ENCODE data around the gene NXNL1. TPM values are rescaled to one million over a fixed set of nuclear protein-coding genes. Genes with fewer than 3 reads are reported as not detected.
"Not testable (repeated sequence)": the region's sequence is repeated elsewhere in the genome, so short reads cannot be mapped to it uniquely, and the experiment has no call there.

Gene NXNL1
- total and polyA plus RNA-seq, 2 donors, result not detected

DNA sequence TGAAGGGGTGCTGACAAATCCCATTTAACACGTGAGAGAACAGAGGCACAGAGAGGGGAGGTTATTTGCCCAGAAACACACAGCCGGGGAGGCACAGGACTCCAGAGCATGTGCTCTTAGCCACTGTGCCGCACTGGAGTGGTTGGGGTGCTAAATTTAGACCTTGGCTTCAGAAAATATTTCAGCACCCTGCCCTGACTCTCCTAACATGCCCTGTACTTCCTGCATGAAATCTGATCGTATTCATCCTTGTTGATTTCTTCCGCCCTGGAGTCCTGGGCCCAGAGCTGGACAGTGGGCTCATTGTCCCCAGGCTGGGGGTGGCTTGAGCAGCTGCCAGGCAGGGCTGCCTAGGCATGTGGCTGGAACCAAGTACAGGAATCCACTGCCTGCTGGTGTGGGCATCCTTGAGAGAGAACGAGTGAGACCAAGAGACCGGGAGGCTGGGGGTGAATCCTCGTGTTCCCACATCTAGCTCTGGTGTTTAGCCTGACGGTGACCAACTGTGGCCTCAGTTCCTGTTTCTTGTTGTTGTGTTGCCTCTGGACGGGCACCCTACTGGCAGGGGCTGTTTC is 14.9 kb upstream of the NXNL1 start:
- peaks cover 0 to 4% of the 10 kb centered on the region in 2 donors for H3K9me3 ChIP-seq (ENCODE audit: control insufficient read depth in 2 of 2, insufficient read depth in 1 of 2, low read length in 1 of 2)
- H3K27ac ChIP-seq (ENCODE audit: low read depth in 1 of 2, low read length in 1 of 2), result no peak overlapping the region
- WGBS, result 84% methylated on average over 10 of the region's 10 CpGs
- peaks cover 8 to 11% of the 10 kb centered on the region in 2 donors for H3K4me1 ChIP-seq (ENCODE audit: control insufficient read depth in 2 of 2, insufficient read depth in 2 of 2, low read length in 2 of 2)
- no peak overlapping the region for H3K4me3 ChIP-seq (ENCODE audit: low read length in 2 of 2)
- H3K27me3 ChIP-seq (ENCODE audit: control insufficient read depth in 2 of 2, insufficient read depth in 1 of 2, low read length in 1 of 2), result peaks cover 0 to 14% of the 10 kb centered on the region in 2 donors
- DNase-seq (ENCODE audit: low read depth in 6 of 9, low spot score in 9 of 9), result no peak
- no peaks in the 10 kb centered on the region for H3K36me3 ChIP-seq (ENCODE audit: control insufficient read depth in 2 of 2, insufficient read depth in 2 of 2, low read length in 1 of 2)

DNA sequence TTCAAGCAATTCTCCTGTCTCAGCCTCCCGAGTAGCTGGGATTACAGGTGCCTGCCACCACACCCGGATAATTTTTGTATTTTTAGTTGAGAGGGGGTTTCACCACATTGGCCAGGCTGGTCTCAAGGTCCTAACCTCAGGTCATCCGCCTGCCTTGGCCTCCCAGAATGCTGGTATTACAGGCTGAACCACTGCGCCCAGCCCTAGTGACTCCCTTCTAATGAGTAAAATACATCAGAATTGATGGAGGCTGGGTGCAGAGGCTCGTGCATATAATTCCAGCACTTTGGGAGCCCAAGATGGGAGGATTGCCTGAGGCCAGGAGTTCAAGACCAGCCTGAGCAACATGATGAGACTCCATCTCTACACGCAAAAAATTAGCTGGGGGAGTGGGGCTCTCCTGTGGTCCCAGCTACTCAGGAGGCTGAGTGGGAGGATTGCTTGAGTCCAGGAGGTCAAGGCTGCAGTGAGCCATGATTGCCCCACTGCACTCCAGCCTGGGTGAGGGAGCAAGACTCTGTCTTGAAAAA is 14.3 kb upstream of the NXNL1 start:
- DNase-seq (ENCODE audit: low read depth in 6 of 9, low spot score in 9 of 9); H3K27ac ChIP-seq (ENCODE audit: low read depth in 1 of 2, low read length in 1 of 2); H3K9me3 ChIP-seq (ENCODE audit: control insufficient read depth in 2 of 2, insufficient read depth in 1 of 2, low read length in 1 of 2); H3K36me3 ChIP-seq (ENCODE audit: control insufficient read depth in 2 of 2, insufficient read depth in 2 of 2, low read length in 1 of 2); H3K4me3 ChIP-seq (ENCODE audit: low read length in 2 of 2): not testable (repeated sequence)
- WGBS, result 79% methylated on average over 6 of the region's 6 CpGs
- peaks cover 0 to 18% of the 10 kb centered on the region in 2 donors for H3K27me3 ChIP-seq (ENCODE audit: control insufficient read depth in 2 of 2, insufficient read depth in 1 of 2, low read length in 1 of 2)
- peaks cover 8 to 14% of the 10 kb centered on the region in 2 donors for H3K4me1 ChIP-seq (ENCODE audit: control insufficient read depth in 2 of 2, insufficient read depth in 2 of 2, low read length in 2 of 2)

DNA sequence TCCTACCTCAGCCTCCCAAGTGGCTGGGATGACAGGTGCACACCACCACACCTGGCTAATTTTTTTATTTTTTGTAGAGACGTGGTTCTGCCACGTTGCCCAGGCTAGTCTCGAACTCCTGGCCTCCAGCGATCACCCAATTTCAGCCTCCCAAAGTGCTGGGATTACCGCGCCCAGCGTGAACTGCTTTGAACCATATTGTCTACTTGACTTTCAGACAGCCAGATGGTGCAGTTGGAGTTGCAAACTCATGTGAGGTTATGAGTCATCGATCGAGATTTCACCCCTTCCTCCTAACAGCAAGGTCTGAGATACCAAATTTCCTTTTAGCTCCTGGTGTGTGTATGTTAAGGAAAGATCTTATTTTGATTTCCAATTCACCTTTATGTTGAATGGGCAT is 12.3 kb upstream of the NXNL1 start:
- Histone ChIP-seq H3K4me1 (ENCODE audit: control insufficient read depth in 2 of 2, insufficient read depth in 2 of 2, low read length in 2 of 2) (peaks cover 12 to 29% of the 10 kb centered on the region in 2 donors), H3K27ac (ENCODE audit: low read depth in 1 of 2, low read length in 1 of 2) (no peak overlapping the region)

DNA sequence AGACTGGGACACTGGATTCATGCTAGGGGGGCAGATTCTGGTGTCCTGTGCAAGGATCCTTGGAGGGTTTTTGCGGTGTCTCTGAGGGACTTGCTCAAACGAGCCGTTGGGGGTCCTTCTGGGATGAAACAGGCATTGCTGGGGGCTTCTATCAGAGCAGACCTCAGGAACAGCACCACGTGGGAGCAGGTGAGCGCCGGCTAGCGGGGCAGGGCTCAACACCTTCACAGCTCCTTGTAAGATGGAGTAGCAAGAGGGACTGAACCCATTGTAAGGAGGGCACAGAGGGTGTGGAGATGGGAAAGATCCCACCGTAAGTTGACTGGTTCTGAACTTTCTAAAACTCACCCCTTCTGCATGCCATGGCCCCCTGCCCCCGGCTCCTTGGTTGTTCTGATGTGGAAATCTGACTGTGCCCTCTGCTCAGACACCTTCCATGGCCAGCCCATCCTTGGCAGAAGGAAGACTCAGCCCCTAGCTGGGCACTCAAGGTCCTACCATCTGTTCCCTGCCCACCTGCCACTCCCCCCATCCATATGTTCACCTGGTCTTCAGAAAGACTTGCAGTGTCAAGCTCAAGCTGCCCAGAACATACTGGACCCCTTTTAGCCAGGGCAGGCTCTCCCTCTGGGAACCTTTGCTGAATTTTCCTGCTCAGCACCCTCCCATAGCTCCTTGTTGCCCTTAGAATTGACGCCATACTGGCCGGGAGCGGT is 10.8 kb upstream of the NXNL1 start:
- WGBS, result 73% methylated on average over 12 of the region's 12 CpGs
- H3K4me1 ChIP-seq (ENCODE audit: control insufficient read depth in 2 of 2, insufficient read depth in 2 of 2, low read length in 2 of 2), result peaks cover 12 to 29% of the 10 kb centered on the region in 2 donors
- no peak for DNase-seq (ENCODE audit: low read depth in 6 of 9, low spot score in 9 of 9)

More for the DNA sequence above, 12.3 kb upstream of the NXNL1 start:
- peaks cover 0 to 4% of the 10 kb centered on the region in 2 donors for H3K9me3 ChIP-seq (ENCODE audit: control insufficient read depth in 2 of 2, insufficient read depth in 1 of 2, low read length in 1 of 2)
- 78% methylated on average over 9 of the region's 9 CpGs for WGBS
- H3K36me3 ChIP-seq (ENCODE audit: control insufficient read depth in 2 of 2, insufficient read depth in 2 of 2, low read length in 1 of 2), result no peaks in the 10 kb centered on the region
- H3K27me3 ChIP-seq (ENCODE audit: control insufficient read depth in 2 of 2, insufficient read depth in 1 of 2, low read length in 1 of 2), result peaks cover 2 to 38% of the 10 kb centered on the region in 2 donors
- DNase-seq (ENCODE audit: low read depth in 6 of 9, low spot score in 9 of 9), result no peak
- H3K4me3 ChIP-seq (ENCODE audit: low read length in 2 of 2), result no peak overlapping the region

DNA sequence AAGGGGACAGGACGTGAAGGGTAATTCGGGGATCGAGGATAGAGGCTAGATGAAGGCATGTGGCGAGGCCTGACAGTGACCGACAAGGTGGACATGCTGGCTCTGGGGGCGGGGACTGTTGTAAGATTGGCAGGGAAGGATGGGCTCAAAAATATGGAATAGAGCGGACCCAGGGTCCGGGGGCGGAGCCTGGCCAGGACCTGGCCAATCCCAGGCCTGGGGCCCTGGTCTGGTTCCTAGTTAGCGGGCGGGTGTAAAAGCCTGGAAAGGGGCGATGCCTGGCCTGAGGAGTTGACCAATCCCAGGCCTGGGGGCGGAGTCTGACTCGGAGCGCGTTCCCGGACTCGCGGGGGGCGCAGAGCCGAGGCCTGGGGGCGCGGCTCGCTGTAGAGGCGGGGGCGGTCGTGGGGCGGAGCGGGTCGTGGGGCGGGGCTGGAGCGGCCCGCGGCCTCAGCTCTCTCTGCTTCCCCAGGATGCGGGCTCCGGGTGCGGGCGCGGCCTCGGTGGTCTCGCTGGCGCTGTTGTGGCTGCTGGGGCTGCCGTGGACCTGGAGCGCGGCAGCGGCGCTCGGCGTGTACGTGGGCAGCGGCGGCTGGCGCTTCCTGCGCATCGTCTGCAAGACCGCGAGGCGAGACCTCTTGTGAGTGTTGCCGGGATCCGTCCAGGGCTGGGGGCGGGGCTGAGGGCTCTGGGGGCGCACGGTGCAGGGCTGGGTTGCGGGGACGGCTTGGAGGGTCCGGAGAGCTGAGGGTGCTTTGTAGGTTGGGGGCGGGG is 9.5 kb upstream of the NXNL1 start, which contains the start of gene SLC27A1:
TSS of gene SLC27A1 (plus strand) at position 457 of the 774 bp plus-strand sequence. CDS start at position 474, 17 bp downstream.
- Histone ChIP-seq H3K9me3 (ENCODE audit: control insufficient read depth in 2 of 2, insufficient read depth in 1 of 2, low read length in 1 of 2) (peaks cover 0 to 4% of the 10 kb centered on the region in 2 donors), H3K36me3 (ENCODE audit: control insufficient read depth in 2 of 2, insufficient read depth in 2 of 2, low read length in 1 of 2) (no peaks in the 10 kb centered on the region), H3K27ac (ENCODE audit: low read depth in 1 of 2, low read length in 1 of 2) (peak within 1 kb of the TSS; percentile 68 to 81), H3K4me1 (ENCODE audit: control insufficient read depth in 2 of 2, insufficient read depth in 2 of 2, low read length in 2 of 2) (peaks cover 12 to 33% of the 10 kb centered on the region in 2 donors), H3K27me3 (ENCODE audit: control insufficient read depth in 2 of 2, insufficient read depth in 1 of 2, low read length in 1 of 2) (peaks cover 2 to 39% of the 10 kb centered on the region in 2 donors), H3K4me3 (ENCODE audit: low read length in 2 of 2) (peak within 1 kb of the TSS; percentile 56 to 58)
- peak; percentile 61 to 92 (median 81) for DNase-seq (ENCODE audit: low read depth in 6 of 9, low spot score in 9 of 9)
- WGBS, result under 1% methylated on average over 67 of the region's 67 CpGs

More for the DNA sequence above, 10.8 kb upstream of the NXNL1 start:
- peak overlapping the region in 1 of 2 donors; percentile 18 for H3K27ac ChIP-seq (ENCODE audit: low read depth in 1 of 2, low read length in 1 of 2)
- H3K4me3 ChIP-seq (ENCODE audit: low read length in 2 of 2), result peak overlapping the region in 1 of 2 donors; percentile 56
- peaks cover 0 to 4% of the 10 kb centered on the region in 2 donors for H3K9me3 ChIP-seq (ENCODE audit: control insufficient read depth in 2 of 2, insufficient read depth in 1 of 2, low read length in 1 of 2)
- no peaks in the 10 kb centered on the region for H3K36me3 ChIP-seq (ENCODE audit: control insufficient read depth in 2 of 2, insufficient read depth in 2 of 2, low read length in 1 of 2)
- peaks cover 2 to 38% of the 10 kb centered on the region in 2 donors for H3K27me3 ChIP-seq (ENCODE audit: control insufficient read depth in 2 of 2, insufficient read depth in 1 of 2, low read length in 1 of 2)

DNA sequence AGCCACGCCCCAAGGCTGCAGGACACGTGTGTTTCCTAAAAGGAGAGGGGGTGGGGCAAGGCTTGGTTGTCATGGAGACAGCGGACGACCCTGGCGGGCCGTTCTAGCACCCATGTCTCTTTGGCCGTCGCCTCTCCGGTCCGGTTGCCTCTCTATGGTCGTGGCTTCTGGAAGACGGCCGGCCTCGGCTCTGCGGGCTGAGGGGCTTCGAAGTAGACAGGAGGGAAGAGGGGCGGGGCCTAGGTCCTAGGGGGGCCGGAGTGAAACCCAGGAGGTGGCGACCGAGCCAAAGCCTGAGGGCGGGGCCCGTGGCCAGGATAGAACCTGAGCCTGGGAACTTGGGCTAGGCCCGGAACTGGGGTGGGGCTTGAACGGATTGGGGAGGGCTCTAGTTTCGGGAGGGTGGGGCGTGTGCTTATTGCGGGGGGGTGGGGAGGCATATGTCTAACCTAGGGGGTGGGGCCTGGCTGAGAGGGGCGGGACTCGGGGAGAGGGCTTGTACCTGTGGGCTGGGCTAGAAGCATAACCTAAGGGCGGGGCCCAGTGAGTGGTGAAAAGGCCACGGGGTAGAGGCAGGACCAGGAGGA is 8.8 kb upstream of the NXNL1 start:
- under 1% methylated on average over 31 of the region's 31 CpGs for WGBS
- H3K9me3 ChIP-seq (ENCODE audit: control insufficient read depth in 2 of 2, insufficient read depth in 1 of 2, low read length in 1 of 2), result peaks cover 0 to 4% of the 10 kb centered on the region in 2 donors
- peak overlapping the region; percentile 68 to 81 for H3K27ac ChIP-seq (ENCODE audit: low read depth in 1 of 2, low read length in 1 of 2)
- no peaks in the 10 kb centered on the region for H3K36me3 ChIP-seq (ENCODE audit: control insufficient read depth in 2 of 2, insufficient read depth in 2 of 2, low read length in 1 of 2)
- H3K4me1 ChIP-seq (ENCODE audit: control insufficient read depth in 2 of 2, insufficient read depth in 2 of 2, low read length in 2 of 2), result peaks cover 12 to 33% of the 10 kb centered on the region in 2 donors
- peaks cover 2 to 41% of the 10 kb centered on the region in 2 donors for H3K27me3 ChIP-seq (ENCODE audit: control insufficient read depth in 2 of 2, insufficient read depth in 1 of 2, low read length in 1 of 2)
- DNase-seq (ENCODE audit: low read depth in 6 of 9, low spot score in 9 of 9), result peak in 8 of 9 donors; percentile 56 to 90 (median 74)
- peak overlapping the region; percentile 56 to 58 for H3K4me3 ChIP-seq (ENCODE audit: low read length in 2 of 2)

DNA sequence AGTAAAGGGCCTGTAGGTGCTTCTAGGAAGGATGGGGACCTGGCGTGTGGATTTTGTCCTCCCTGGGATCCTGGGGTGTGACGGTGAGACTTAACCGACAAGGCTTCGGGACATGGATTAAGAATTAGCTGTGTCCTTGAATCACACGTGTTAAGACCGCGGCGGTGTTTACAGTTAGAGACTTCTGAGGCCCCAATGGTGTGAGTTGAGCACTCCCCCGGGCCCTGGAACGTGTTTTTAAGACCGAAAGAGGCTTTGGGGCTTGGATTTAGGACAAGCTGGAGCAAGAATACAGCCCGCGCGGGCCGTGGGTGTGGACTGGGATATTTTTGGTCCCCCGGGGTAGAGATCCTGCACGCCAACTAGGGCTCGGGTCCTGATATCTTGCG is 8.4 kb upstream of the NXNL1 start:
- WGBS, result 23% methylated on average over 19 of the region's 19 CpGs

DNA sequence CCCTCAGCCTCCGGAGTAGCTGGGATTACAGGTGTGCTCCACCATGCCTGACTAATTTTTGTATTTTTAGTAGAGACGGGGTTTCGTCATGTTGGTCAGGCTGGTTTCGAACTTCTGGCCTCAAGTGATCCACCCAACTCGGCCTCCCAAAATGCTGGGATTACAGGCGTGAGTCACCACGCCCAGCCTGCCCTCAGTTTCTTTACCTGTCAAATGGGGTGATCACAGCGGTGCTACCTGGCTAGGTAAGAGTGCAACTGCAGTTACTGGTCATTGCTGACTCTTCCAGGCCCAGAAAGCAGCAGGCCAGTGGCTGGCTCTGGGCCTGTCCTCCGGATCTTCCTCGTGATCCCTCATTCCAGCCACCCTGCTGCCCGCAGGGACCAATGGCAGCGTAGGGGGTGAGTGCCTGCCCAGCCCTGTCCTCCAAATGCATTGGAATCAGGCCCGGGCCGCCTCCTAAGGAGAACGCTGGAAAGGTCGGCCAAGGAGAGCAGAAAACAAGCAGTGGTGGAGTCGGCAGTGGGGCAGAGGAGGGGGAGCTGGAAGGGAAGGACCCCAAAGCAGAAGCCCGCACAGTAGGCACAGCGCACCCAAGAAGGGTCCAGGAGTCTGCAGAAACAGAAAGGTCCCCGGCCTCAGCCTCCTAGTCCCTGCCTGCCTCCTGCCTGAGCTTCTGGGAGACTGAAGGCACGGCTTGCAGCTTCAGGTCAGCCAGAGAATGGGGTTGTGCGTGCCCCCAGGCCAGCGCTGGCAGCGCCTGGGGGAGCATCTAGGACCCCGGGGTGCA is 7.8 kb upstream of the NXNL1 start:
- H3K27ac ChIP-seq (ENCODE audit: low read depth in 1 of 2, low read length in 1 of 2), result peak overlapping the region; percentile 55 to 68
- H3K4me3 ChIP-seq (ENCODE audit: low read length in 2 of 2), result peak overlapping the region in 1 of 2 donors; percentile 35
- H3K27me3 ChIP-seq (ENCODE audit: control insufficient read depth in 2 of 2, insufficient read depth in 1 of 2, low read length in 1 of 2), result peaks cover 2 to 41% of the 10 kb centered on the region in 2 donors
- 88% methylated on average over 25 of the region's 25 CpGs for WGBS
- peaks cover 12 to 33% of the 10 kb centered on the region in 2 donors for H3K4me1 ChIP-seq (ENCODE audit: control insufficient read depth in 2 of 2, insufficient read depth in 2 of 2, low read length in 2 of 2)
- peaks cover 0 to 4% of the 10 kb centered on the region in 2 donors for H3K9me3 ChIP-seq (ENCODE audit: control insufficient read depth in 2 of 2, insufficient read depth in 1 of 2, low read length in 1 of 2)
- no peaks in the 10 kb centered on the region for H3K36me3 ChIP-seq (ENCODE audit: control insufficient read depth in 2 of 2, insufficient read depth in 2 of 2, low read length in 1 of 2)
- DNase-seq (ENCODE audit: low read depth in 6 of 9, low spot score in 9 of 9), result no peak

More for the DNA sequence above, 8.4 kb upstream of the NXNL1 start:
- Histone ChIP-seq H3K4me3 (ENCODE audit: low read length in 2 of 2) (peak overlapping the region; percentile 35 to 58), H3K4me1 (ENCODE audit: control insufficient read depth in 2 of 2, insufficient read depth in 2 of 2, low read length in 2 of 2) (peaks cover 12 to 33% of the 10 kb centered on the region in 2 donors), H3K27me3 (ENCODE audit: control insufficient read depth in 2 of 2, insufficient read depth in 1 of 2, low read length in 1 of 2) (peaks cover 2 to 41% of the 10 kb centered on the region in 2 donors), H3K9me3 (ENCODE audit: control insufficient read depth in 2 of 2, insufficient read depth in 1 of 2, low read length in 1 of 2) (peaks cover 0 to 4% of the 10 kb centered on the region in 2 donors), H3K36me3 (ENCODE audit: control insufficient read depth in 2 of 2, insufficient read depth in 2 of 2, low read length in 1 of 2) (no peaks in the 10 kb centered on the region), H3K27ac (ENCODE audit: low read depth in 1 of 2, low read length in 1 of 2) (peak overlapping the region; percentile 55 to 68)
- DNase-seq (ENCODE audit: low read depth in 6 of 9, low spot score in 9 of 9), result no peak
